ENCODE data around the gene ROBO1.
"Not testable (repeated sequence)": the region's sequence is repeated elsewhere in the genome, so short reads cannot be mapped to it uniquely, and the experiment has no call there.

The ROBO1 gene

DNA sequence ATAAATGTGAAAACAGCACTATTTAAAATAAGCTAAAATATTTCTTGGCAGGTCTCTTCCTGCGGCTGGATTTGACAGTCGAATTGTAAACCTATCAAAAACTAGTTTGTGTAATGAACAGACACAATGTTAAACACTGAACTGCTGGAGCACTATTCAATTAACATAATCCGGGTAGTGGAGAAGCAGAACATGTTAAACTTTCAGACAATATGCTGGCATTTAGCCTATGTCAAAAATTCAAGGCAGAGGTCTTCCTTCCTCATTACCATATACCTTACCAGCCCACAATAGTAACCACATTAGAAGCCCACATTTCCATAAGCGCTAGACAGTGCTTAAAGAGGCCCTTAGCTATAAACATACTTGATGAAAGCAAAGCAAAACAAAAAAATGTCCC lies 1042.9 kb downstream of the ROBO1 start:
- Histone ChIP-seq H3K27ac (no peak overlapping the region), H4K20me1 (no peaks in the 10 kb centered on the region), H3K9me3 (no peaks in the 10 kb centered on the region), H3K36me3 (no peaks in the 10 kb centered on the region), H3K4me2 (peak overlapping the region; percentile 6; the same call in 1 of the 2 replicates), H3K4me3 (no peak overlapping the region), H3K27me3 (no peaks in the 10 kb centered on the region), H3K9ac (no peak overlapping the region), H3K4me1 (peaks cover 50% of the 10 kb centered on the region)
- TF ChIP-seq Cebpa-rat (IDR thresholded peaks at IDR 0.05) = no peak

DNA sequence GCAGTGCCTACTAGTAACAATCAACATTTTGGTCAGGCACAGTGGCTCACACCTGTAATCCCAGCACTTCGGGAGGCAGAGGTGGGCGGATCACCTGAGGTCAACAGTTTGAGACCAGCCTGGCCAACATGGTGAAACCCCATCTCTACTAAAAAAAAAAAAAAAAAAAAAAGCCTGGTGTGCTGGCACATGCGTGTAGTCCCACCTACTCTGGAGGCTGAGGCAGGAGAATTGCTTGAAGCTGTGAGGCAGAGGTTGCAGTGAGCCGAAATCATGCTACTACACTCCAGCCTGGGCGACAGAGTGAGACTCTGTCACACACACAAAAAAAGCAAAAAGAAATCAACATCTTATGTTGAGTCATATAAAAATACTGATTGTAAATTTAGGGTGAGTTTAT lies 1043.4 kb downstream of the ROBO1 start:
- not testable (repeated sequence) for H3K9ac ChIP-seq, H3K4me2 ChIP-seq, H3K27me3 ChIP-seq, H4K20me1 ChIP-seq, H3K4me3 ChIP-seq, H3K36me3 ChIP-seq, H3K9me3 ChIP-seq, H3K27ac ChIP-seq
- H3K4me1 ChIP-seq = peaks cover 45% of the 10 kb centered on the region

DNA sequence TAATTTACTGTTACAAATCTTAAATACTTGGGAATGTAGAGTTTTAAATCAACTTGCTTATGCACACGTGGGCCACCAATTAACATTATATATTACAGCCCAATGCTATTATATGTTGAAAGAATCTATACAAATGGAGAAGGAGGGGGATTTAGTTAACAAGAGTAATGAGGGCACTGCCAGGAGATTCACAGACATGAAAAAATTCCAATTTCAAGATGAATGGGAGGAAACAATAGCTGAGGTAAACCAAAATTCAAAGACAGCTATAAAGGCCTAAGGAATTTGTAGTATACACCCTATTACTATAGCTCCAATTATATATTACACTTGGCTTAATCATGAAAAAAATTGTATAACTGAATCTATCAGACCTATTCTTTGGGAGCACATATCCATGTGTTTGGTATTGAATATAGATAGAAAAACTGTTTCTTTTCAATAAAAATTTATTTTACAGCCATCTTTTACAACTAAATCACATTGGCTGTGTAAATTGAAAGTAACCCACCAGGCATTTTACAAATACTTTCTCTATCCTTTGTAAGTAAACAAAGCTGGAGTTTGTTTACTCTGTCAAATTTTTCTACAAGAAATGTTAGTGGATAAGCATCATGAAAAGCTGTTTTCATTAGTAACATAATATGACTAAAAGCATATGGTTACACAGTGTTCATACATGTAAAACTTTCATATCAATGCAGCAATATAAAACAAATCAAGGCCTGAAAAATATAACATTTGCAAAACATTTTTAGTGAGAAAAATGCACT lies 1045.8 kb downstream of the ROBO1 start:
- Histone ChIP-seq H3K9ac (no peak overlapping the region), H3K4me2 (no peak overlapping the region), H3K27me3 (no peaks in the 10 kb centered on the region), H3K4me1 (peaks cover 33% of the 10 kb centered on the region), H3K36me3 (peaks cover 10% of the 10 kb centered on the region), H3K27ac (no peak overlapping the region), H3K9me3 (peaks cover 9% of the 10 kb centered on the region), H3K4me3 (no peak overlapping the region), H4K20me1 (no peaks in the 10 kb centered on the region)
- TF ChIP-seq Cebpa-rat (IDR thresholded peaks at IDR 0.05) = no peak

DNA sequence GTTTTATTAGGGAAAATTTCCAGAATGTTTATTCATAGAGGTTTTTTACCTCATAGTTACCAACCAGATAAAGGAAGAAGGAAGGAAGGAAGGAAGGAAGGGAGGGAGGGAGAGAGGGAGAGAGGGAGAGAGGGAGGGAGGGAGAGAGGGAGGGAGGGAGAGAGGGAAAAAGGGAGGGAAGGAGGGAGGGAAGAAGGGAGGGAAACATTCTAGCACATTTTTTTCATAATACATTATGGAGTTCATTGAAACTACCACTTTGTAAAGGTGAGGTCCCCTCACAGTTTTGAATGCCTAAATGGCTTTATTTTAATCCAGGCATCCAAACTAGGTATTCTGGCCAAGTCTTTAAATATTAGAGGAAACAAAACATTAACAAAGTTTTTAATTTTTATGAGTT lies 1049.1 kb downstream of the ROBO1 start:
- H3K9me3 ChIP-seq = peaks cover 21% of the 10 kb centered on the region
- H3K4me1 ChIP-seq = peaks cover under 1% of the 10 kb centered on the region; the same call in 1 of the 2 replicates
- no peak overlapping the region for H3K4me3 ChIP-seq
- no peaks in the 10 kb centered on the region for H3K27me3 ChIP-seq
- no peak overlapping the region for H3K27ac ChIP-seq
- H3K36me3 ChIP-seq = peaks cover 42% of the 10 kb centered on the region
- no peak overlapping the region for H3K9ac ChIP-seq
- no peak for TF ChIP-seq Cebpa-rat (IDR thresholded peaks at IDR 0.05)
- H3K4me2 ChIP-seq = no peak overlapping the region
- H4K20me1 ChIP-seq = no peaks in the 10 kb centered on the region

DNA sequence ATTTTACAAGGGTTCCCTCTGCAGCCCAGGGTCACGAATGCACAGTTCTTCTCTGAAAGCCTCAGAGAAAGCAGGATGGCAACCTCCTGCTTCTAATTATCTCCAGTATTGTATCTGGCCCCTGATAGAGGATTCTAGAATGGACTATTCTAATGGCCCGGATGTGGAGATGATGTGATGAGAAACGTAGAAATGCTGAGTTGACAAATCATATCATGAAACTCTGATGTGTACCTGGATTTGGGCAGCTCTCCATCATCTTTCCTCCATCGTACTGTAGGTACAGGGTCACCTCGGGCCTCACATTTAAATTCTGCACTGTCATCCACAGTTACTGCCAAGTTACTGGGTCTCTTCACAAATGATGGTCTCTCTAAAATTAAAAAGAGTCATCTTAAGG lies 1050.8 kb downstream of the ROBO1 start:
- Histone ChIP-seq H3K9me3 (peaks cover 21% of the 10 kb centered on the region), H3K4me1 (peaks cover 9% of the 10 kb centered on the region; the same call in 1 of the 2 replicates), H4K20me1 (no peaks in the 10 kb centered on the region), H3K27me3 (no peaks in the 10 kb centered on the region), H3K27ac (no peak overlapping the region), H3K4me3 (no peak overlapping the region), H3K4me2 (no peak overlapping the region), H3K9ac (no peak overlapping the region), H3K36me3 (peaks cover 55% of the 10 kb centered on the region)
- TF ChIP-seq Cebpa-rat (IDR thresholded peaks at IDR 0.05) = no peak

DNA sequence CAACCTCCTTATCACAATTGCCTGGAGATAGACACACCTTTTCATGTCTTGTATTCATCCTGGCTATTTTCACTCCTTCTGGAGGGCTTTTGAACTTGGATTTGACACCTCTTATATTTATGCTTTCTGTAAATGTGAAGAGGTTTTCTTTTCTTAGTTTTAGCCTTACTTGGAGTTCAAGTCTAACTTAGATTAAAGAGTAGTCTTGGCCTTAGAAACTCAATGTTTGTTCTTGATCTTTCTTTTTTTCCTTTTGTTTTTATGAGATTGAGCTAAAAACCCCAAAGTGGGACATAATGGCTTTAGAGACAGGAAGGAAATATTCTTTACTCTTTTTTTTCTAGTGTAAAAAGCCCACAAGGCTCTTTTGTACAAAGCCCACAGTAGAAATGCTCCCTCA lies 1054.9 kb downstream of the ROBO1 start:
- H3K4me1 ChIP-seq = peaks cover 18% of the 10 kb centered on the region
- H3K27ac ChIP-seq = no peak overlapping the region
- H3K9ac ChIP-seq = no peak overlapping the region
- H3K4me2 ChIP-seq = no peak overlapping the region
- no peaks in the 10 kb centered on the region for H4K20me1 ChIP-seq
- no peak overlapping the region for H3K4me3 ChIP-seq
- peaks cover 21% of the 10 kb centered on the region for H3K9me3 ChIP-seq
- no peak for TF ChIP-seq Cebpa-rat (IDR thresholded peaks at IDR 0.05)
- no peaks in the 10 kb centered on the region for H3K27me3 ChIP-seq
- peaks cover 71% of the 10 kb centered on the region for H3K36me3 ChIP-seq

DNA sequence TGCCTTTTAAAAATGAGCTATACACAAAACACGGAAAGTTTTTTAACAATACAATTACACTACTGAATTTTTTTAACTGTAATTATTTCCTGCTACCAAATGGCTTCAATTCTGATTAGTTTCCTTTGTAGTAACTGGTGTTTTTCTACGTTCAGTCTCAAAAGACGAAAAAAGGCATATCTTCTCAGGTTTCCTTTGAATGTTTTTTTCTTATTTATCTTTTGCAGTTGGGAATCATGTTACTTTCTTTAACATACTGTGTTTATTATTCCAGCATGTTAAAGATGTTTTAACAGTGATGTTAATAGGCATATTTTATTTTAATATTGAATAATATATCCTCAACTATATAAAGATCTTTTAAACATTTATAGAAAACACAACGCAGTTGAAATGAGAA lies 1055.5 kb downstream of the ROBO1 start:
- no peak overlapping the region for H3K4me3 ChIP-seq
- H3K27ac ChIP-seq = no peak overlapping the region
- H3K9me3 ChIP-seq = peaks cover 15% of the 10 kb centered on the region
- no peak overlapping the region for H3K9ac ChIP-seq
- H3K4me2 ChIP-seq = no peak overlapping the region
- peaks cover 24% of the 10 kb centered on the region for H3K4me1 ChIP-seq
- H3K27me3 ChIP-seq = no peaks in the 10 kb centered on the region
- TF ChIP-seq Cebpa-rat (IDR thresholded peaks at IDR 0.05) = no peak
- no peaks in the 10 kb centered on the region for H4K20me1 ChIP-seq
- H3K36me3 ChIP-seq = peaks cover 68% of the 10 kb centered on the region

DNA sequence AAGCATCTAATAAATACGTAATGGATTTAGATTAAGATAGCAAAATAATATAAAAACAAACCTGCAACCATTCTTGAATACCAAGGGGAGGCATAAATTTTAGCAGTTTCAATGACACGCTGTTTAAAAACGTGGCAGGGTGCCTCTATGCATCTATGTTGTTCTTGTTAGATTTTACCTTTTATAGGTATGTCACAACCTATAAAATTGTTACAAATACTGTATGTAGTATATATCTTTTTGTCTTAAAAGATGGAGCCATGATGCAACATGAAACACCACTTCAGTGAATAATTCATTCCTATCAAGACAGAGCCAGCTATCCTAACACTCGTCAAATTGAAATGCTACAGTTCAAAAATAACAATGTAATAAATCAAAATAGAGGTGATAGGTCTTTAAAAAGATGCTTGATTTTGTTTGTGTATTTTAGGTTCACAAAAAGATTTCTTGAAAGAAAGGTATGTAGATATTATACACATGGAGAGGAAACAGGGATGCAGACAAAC lies 1059.2 kb downstream of the ROBO1 start:
- H4K20me1 ChIP-seq = no peaks in the 10 kb centered on the region
- H3K9me3 ChIP-seq = 0 out of 2 replicates have a peak, but pooled peaks cover 3% of the 10 kb centered on the region
- H3K4me3 ChIP-seq = no peak overlapping the region
- H3K27ac ChIP-seq = no peak overlapping the region
- H3K4me1 ChIP-seq = peaks cover 46% of the 10 kb centered on the region
- H3K4me2 ChIP-seq = no peak overlapping the region
- no peak for TF ChIP-seq Cebpa-rat (IDR thresholded peaks at IDR 0.05)
- no peaks in the 10 kb centered on the region for H3K27me3 ChIP-seq
- H3K9ac ChIP-seq = no peak overlapping the region
- H3K36me3 ChIP-seq = peaks cover 55% of the 10 kb centered on the region

DNA sequence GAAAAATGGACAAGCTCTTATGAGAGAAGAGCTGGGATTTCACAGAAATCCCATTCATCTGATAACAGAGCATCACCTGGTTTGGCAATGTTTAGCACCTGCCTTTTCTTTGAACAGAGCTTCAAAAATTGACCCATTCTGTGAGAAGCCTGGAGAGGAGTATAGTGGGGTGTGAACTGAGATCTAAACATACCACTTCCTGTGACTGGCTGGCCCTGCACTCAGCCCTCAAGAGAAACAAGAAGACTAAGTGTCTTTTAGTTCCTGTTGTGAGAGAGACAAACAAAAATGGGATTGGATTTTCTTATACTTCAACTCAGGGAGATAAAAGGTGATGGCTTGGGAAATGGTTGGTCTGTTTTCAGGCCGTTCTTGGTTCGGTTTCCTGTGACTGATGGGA lies 1060.2 kb downstream of the ROBO1 start:
- Histone ChIP-seq H3K4me2 (peak overlapping the region; percentile 23; the same call in 1 of the 2 replicates), H3K4me3 (no peak overlapping the region), H3K4me1 (peaks cover 48% of the 10 kb centered on the region), H4K20me1 (no peaks in the 10 kb centered on the region), H3K9me3 (0 out of 2 replicates have a peak, but pooled peaks cover 3% of the 10 kb centered on the region), H3K27me3 (no peaks in the 10 kb centered on the region), H3K9ac (no peak overlapping the region), H3K27ac (0 out of 2 replicates have a peak overlapping the region, but pooled peaks have one; percentile 3), H3K36me3 (peaks cover 45% of the 10 kb centered on the region)
- TF ChIP-seq Cebpa-rat (IDR thresholded peaks at IDR 0.05) = no peak

DNA sequence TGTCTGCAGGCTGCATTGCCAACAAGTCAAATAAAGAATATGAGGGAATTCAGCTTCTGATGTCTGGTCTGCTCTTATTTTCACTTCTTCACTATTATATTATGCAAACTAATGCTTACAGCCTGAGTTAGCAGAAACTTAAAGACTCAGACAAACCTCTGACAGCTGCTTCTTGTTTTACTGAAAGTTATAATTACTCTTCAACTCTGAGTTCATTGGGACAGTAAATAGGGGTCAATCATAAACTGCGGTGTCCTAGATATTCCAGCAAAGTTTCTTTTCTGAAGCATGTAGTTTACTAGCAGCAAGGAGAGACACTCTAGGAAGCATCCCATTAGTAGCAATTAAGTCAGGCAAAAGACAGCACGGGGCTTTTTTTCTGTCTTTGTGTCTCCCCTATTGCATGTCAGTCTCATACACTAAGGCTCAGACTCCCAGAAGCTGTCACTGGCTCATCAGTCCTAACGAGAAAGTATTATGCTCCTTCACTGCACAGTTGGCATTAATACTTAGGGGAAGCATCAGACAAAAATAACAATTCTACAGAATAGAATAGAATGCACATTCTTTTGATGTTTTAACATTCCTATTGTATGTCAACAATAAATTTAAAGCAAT lies 1060.8 kb downstream of the ROBO1 start:
- Histone ChIP-seq H3K4me1 (peaks cover 54% of the 10 kb centered on the region), H3K36me3 (peaks cover 41% of the 10 kb centered on the region), H4K20me1 (no peaks in the 10 kb centered on the region), H3K9me3 (0 out of 2 replicates have a peak, but pooled peaks cover 3% of the 10 kb centered on the region), H3K27me3 (no peaks in the 10 kb centered on the region), H3K9ac (no peak overlapping the region), H3K4me3 (no peak overlapping the region), H3K4me2 (no peak overlapping the region), H3K27ac (no peak overlapping the region)
- no peak for TF ChIP-seq Cebpa-rat (IDR thresholded peaks at IDR 0.05)

Data from BLaER1 (cell line).